Endothelial cell of hepatic sinusoid (primary cell): ENCODE measurements around the gene SLIT3.

Experiments
- in situ Hi-C: cut with HindIII; loops from 2 replicates; pipeline ENCODE4 v1.10.0; 2017; ENCODE audit warnings: low sequenced_read_pairs

Gene SLIT3

DNA sequence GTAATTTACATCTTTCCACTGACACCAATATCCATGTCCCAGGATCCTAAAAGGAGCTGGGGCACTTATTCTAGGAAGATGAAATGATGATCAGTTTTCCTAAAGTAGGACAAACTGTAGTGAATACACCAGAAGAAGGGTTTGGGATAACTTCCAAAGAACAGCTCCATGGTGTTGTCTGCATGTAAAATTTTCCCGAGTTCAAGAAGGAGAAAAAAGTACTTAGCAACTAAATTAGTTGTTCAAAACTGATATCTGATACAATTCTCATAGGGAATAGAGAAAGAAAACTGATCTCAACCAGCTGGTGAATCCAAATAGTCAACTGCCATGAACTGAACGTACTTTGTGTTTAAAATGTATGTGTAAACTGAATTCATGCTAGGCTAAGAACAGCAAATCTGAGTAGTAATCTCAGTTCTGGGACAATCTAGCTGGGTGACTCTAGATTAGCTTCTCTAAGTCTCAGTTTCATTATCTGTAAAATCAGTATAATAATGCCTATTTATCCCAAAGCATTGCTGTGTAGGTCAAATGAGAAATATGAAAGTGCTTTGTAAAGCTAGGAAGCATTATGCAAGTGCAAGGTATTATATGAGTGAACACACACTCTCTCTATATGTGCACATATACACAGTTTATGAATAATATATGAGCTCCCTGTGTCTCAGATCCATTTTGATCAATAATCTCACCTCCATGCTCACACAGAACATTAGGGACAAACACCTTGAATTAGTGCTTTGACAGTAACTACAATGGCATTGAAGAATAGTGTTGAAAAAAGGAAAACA, 357.7 kb downstream of the SLIT3 start:
- in situ Hi-C loops, result no loop called here

- in situ Hi-C loops, result no loop called here
Measured at GRCh38 chr5:168941901-168942300, 359.0 kb downstream of the SLIT3 start.

DNA sequence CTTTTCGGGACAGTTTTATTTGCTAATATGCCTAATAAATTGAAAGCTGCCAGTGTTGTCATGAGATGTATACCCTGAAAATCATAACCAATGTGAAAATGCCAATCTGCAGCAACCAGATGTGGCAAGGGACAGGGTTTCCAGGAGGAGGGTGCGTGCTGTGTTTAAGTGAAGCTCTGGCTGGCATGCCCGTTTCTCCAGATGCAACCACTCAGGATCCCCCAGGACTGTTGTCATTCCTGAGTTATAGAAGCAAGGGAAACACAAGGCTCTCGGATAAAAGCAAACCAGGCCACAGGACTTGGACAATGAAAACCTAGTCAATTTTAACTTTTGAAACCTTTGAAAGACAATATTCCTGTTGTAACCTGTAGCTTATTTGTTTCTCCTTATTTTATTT, 360.2 kb downstream of the SLIT3 start:
- in situ Hi-C loops, result no loop called here

DNA sequence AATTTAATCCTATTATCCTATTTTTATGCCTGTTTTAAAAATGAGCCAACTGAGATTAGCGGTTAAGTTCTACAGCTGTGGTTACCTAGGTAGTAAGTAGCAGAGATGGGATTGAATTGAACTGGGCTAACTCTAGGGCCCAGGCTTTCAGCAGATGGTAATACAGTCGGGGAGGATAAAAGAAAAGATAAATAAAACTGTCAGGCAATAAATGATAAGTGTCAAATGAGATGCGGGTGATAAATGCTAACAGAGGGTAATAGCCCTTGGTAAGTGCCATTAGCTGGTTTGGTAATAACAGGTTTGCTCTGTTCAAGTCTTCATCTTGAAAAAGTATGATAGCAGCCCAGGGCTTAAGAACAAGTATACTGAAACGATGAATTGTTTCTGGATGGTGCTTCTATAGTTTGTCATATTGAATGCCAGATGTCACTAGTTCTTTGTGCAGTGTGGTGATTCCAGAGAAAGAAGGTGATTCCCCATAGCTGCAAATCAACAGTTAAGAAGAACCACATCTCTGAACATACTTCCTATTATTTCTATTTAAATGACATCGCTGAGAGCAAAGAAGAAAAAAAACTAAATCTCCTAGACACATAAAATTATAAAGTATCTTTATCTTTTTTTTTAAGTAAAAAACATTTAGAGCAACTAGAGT, 360.9 kb downstream of the SLIT3 start:
- in situ Hi-C loops, result no loop called here

- in situ Hi-C loops, result no loop called here
Measured at GRCh38 chr5:168939156-168939800, 361.7 kb downstream of the SLIT3 start.

- in situ Hi-C loops, result no loop called here
Measured at GRCh38 chr5:168936511-168936910, 364.4 kb downstream of the SLIT3 start.

- in situ Hi-C loops, result no loop called here
Measured at GRCh38 chr5:168935183-168935582, 365.8 kb downstream of the SLIT3 start.

GRCh38 chr5:168934169-168934568, 366.8 kb downstream of the SLIT3 start:
- in situ Hi-C loops, result no loop called here

DNA sequence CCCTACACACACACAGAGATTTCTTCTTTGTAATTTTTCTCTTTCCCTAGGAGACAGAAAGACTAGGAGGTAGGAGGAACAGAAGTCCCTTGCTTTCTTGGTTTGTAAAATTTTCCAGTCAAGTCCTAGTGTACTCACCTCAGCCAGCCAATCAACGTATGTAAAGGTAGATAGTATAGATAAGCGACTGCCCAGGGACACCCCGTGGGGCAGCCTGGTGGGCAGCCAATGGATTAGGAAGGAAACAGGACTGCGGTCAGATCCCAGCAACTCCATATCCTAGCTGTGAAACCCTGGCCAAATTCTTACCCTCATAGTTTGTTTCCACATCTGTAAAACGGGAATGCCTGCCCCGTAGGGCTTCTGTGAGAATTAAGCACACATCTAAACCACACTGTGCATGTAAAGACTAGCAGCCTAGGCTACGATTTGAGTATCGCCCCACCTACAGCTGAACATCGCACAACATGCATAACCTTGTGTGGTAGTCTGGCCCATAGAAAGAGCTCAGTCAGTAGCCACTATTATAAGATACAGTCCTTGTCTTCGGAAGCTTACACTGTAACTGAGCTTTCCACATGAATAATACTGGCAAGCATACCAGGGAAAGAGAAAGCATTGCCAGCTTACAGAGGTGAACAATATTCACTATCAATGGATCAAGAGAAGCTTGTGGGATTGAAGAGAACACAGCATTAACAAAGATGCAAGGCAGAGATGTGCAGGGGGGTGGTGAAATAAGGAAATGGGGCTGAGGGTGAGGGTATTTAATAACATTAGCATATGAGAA, 368.3 kb downstream of the SLIT3 start:
- in situ Hi-C loops, result no loop called here

- in situ Hi-C loops, result no loop called here
Measured at GRCh38 chr5:168931638-168932345, 369.1 kb downstream of the SLIT3 start.

- in situ Hi-C loops, result no loop called here
Measured at GRCh38 chr5:168929656-168930055, 371.3 kb downstream of the SLIT3 start.

GRCh38 chr5:168925160-168925559, 375.8 kb downstream of the SLIT3 start:
- in situ Hi-C loops, result no loop called here

DNA sequence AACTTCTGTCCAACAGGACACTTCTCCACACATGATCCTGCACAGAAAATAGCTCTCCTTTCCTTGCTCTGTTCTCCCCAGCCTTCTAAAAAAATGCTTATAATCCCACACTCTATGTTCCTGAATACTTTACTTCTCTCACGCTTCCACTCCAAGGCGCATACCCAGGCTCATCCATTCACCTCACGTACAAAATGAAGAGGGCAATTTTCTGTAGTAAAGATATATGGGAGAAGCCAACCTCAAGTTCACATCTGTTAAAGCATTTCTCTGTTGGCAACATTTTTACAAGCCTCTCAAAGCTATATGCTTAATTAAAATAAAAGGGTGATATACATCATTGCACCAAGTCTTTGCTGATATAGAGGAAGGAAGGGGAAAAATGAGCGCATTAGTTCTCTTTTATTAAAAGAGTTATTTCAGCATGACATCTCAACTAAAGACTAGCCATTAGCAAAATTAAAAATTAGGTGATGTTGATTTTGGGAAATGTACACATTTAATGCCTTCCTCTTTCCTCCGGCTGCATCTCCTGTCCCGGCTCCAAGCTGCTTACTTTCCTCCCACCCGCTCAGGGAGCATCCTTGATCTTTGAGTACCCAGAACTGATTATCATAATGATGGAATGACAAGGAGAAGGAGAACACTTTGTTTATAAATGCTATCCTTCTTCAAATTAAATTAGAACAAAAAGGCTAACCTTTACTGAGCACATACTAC, 379.6 kb downstream of the SLIT3 start:
- in situ Hi-C loops, result loop anchor here (5.0 kb wide), 1 partner anchor 91 kb away; no protein-coding TSS in a partner anchor

GRCh38 chr5:168920019-168920810, 380.7 kb downstream of the SLIT3 start:
- in situ Hi-C loops, result loop anchor here (5.0 kb wide), 1 partner anchor 92 kb away; no protein-coding TSS in a partner anchor

GRCh38 chr5:168917947-168918600, 382.9 kb downstream of the SLIT3 start:
- in situ Hi-C loops, result no loop called here

GRCh38 chr5:168916852-168917251, 384.1 kb downstream of the SLIT3 start:
- in situ Hi-C loops, result no loop called here

GRCh38 chr5:168916266-168916665, 384.7 kb downstream of the SLIT3 start:
- in situ Hi-C loops, result no loop called here

GRCh38 chr5:168914491-168914890, 386.4 kb downstream of the SLIT3 start:
- in situ Hi-C loops, result no loop called here
